K562 (cell line): ENCODE results near the gene RCOR1. TPM values are rescaled to one million over a fixed set of nuclear protein-coding genes. Genes with fewer than 3 reads are reported as not detected.

Experiments
- ATAC-seq: fragments of 200-7000 bp; cut with Tn5 transposase; 3 replicates; pipeline ENCODE4 v1.9.1; 2020; ENCODE audit warnings: moderate library complexity
- BruUV-seq: library from RNA; stranded (reverse); fragments of 400-500 nt; replicated peaks from 2 replicates; lab custom pipeline; 2021; lab: Mats Ljungman, UMichigan
- CTCF ChIA-PET: fragments of 300-600 bp; formaldehyde crosslinking; extraction: SDS; loops from one replicate; lab custom pipeline; 2021; ENCODE audit warnings: low intra/inter-chr PET ratio; lab: Yijun Ruan, JAX
- POLR2A ChIA-PET: fragments of 300-600, 350-650 bp; sonication (Branson Sonifier 250); formaldehyde crosslinking; extraction: SDS; loops from one replicate; lab custom pipeline; 2021; ENCODE audit warnings: antibody characterized with exemption, inconsistent platforms; lab: Yijun Ruan, JAX
- DNase-seq, 4 experiments: peaks; one replicate each; pipeline versions ENCODE4 v3.0.0 to v3.0.0-alpha.2; 2011 to 2018; ENCODE audit warnings: low spot score in 3 of 4, mixed read lengths in 3 of 4; ENCODE audit errors: extremely low read depth in 1 of 4
- FAIRE-seq: peaks from 2 replicates; lab custom pipeline; 2011; peaks lifted over from hg19 to GRCh38; lab: Jason Lieb, UNC
- H2AFZ ChIP-seq: 2 replicates; pipeline ENCODE4 v1.6.0; 2011; ENCODE audit warnings: low read depth, low read length, control low read depth, inconsistent platforms
- H3K27ac ChIP-seq: fragments of 200-600 bp; 3 replicates; pipeline ENCODE4 v1.8.0; 2011; ENCODE audit warnings: low read depth, mild to moderate bottlenecking, control low read depth, inconsistent platforms, low read length, moderate library complexity, mixed read lengths; ENCODE audit errors: extremely low read depth
- H3K27me3 ChIP-seq, 2 experiments: fragments of 300-600 bp in 1 of 2; 2 replicates in 1 of 2; 3 replicates in 1 of 2; pipeline versions ENCODE4 v1.6.0 to v1.8.0; 2011; ENCODE audit warnings: inconsistent platforms in 2 of 2, low read length in 2 of 2, mild to moderate bottlenecking in 1 of 2, mixed read lengths in 1 of 2, moderate library complexity in 1 of 2; ENCODE audit not compliant: control insufficient read depth in 2 of 2, insufficient read depth in 2 of 2
- H3K36me3 ChIP-seq: fragments of 300-600 bp; 3 replicates; pipeline ENCODE4 v1.8.0; 2011; ENCODE audit warnings: mild to moderate bottlenecking, low read length, inconsistent platforms; ENCODE audit not compliant: control insufficient read depth, insufficient read depth
- H3K4me1 ChIP-seq, 2 experiments: fragments of 200-600 bp in 1 of 2; replicated peaks in 1 of 2; 2 replicates in 1 of 2; 3 replicates in 1 of 2; pipeline versions ENCODE4 v1.5.1 to v1.8.0; 2011; ENCODE audit warnings: inconsistent platforms in 2 of 2, low read length in 2 of 2, mild to moderate bottlenecking in 1 of 2, mixed read lengths in 1 of 2, moderate library complexity in 1 of 2; ENCODE audit not compliant: control insufficient read depth in 2 of 2, insufficient read depth in 2 of 2
- H3K4me2 ChIP-seq: 2 replicates; pipeline ENCODE4 v1.6.1; 2011; ENCODE audit warnings: low read length, control low read depth, inconsistent platforms, mixed read lengths; ENCODE audit not compliant: insufficient read depth
- H3K4me3 ChIP-seq: fragments of 200-600 bp; sonication (generic), shearing (Covaris generic); 2 replicates; pipeline ENCODE4 v1.5.1; 2016; ENCODE audit warnings: control low read depth, inconsistent platforms
- H3K79me2 ChIP-seq: fragments of 200-600 bp; 3 replicates; pipeline ENCODE4 v1.8.0; 2011; ENCODE audit warnings: low read length, inconsistent platforms; ENCODE audit not compliant: control insufficient read depth, insufficient read depth
- H3K9ac ChIP-seq, 2 experiments: 2 replicates each; pipeline versions ENCODE4 v1.6.0 to v1.6.1; 2011; ENCODE audit warnings: low read depth in 2 of 2, low read length in 2 of 2, control low read depth in 1 of 2, inconsistent platforms in 1 of 2, mild to moderate bottlenecking in 1 of 2, mixed read lengths in 1 of 2; ENCODE audit not compliant: insufficient read depth in 1 of 2
- H3K9me1 ChIP-seq: one replicate; pipeline ENCODE4 v1.6.0; 2011; ENCODE audit warnings: inconsistent platforms, mild to moderate bottlenecking, low read length, moderate library complexity; ENCODE audit not compliant: control insufficient read depth, insufficient read depth
- H3K9me3 ChIP-seq: replicated peaks from 2 replicates; pipeline ENCODE4 v1.5.1; 2011; ENCODE audit warnings: low read depth, low read length, inconsistent platforms; ENCODE audit not compliant: control insufficient read depth, insufficient read depth
- H4K20me1 ChIP-seq: replicated peaks from 2 replicates; pipeline ENCODE4 v1.6.1; 2011; ENCODE audit warnings: low read length, inconsistent platforms, mixed read lengths; ENCODE audit not compliant: control insufficient read depth, insufficient read depth
- AFF4 ChIP-seq: sonication (generic); formaldehyde crosslinking; IDR thresholded peaks from 2 replicates; pipeline ENCODE4 v1.8.0; 2023; ENCODE audit warnings: mild to moderate bottlenecking, missing genetic modification reagents
- WGBS: fragments of 100-300 bp; shearing (Covaris generic); methylation state at CpG from one replicate; pipeline ENCODE4 v1.1.6; 2016; ENCODE audit warnings: low coverage, mixed read lengths; ENCODE audit not compliant: insufficient coverage; ENCODE audit errors: missing lambda C conversion rate; 5-methylcytosine and 5-hydroxymethylcytosine counted together
- in situ Hi-C: fragments of 300-500 bp; cut with MboI; formaldehyde crosslinking; loops from 4 replicates; pipeline ENCODE4 v1.15.0; 2018; ENCODE audit warnings: inconsistent platforms, mixed read lengths
- intact Hi-C: fragments of 100-400 bp; cut with micrococcal nuclease; formaldehyde crosslinking; loops from 2 replicates; pipeline ENCODE4 v1.14.2; 2022
- polyA plus RNA-seq, 8 experiments: library from polyadenylated mRNA; depleted of rRNA in 4 of 8; stranded (reverse) in 5 of 8; unstranded in 3 of 8; fragments of >200 nt; fragmentation: Nextera tagmentation in 2 of 8; fragmentation: Illumina TruSeq in 1 of 8; extraction: Ambion mirVana in 2 of 8; extraction: Trizol in 1 of 8; gene quantifications; 2 replicates each; pipeline versions ENCODE4 v1.2.1 to v1.2.3, GENCODE V29; 2011 to 2014; ENCODE audit warnings: inconsistent platforms in 1 of 8, missing spikeins in 1 of 8
- total RNA-seq, 7 experiments: library from RNA; depleted of rRNA in 6 of 7; stranded (reverse); fragments of >200 nt in 6 of 7; fragmentation: Illumina TruSeq in 2 of 7; extraction: Trizol in 2 of 7; gene quantifications; 2 replicates each; pipeline versions ENCODE4 v1.2.1 to v1.2.3, GENCODE V29; 2011 to 2021; ENCODE audit warnings: low replicate concordance in 1 of 7

Gene RCOR1
- total and polyA plus RNA-seq, 9 of the 15 experiments (the other 6 are each of a cell fraction or from before 2014, with no cell fraction given) = 8.5 to 47.9 (median 20.9) TPM

DNA sequence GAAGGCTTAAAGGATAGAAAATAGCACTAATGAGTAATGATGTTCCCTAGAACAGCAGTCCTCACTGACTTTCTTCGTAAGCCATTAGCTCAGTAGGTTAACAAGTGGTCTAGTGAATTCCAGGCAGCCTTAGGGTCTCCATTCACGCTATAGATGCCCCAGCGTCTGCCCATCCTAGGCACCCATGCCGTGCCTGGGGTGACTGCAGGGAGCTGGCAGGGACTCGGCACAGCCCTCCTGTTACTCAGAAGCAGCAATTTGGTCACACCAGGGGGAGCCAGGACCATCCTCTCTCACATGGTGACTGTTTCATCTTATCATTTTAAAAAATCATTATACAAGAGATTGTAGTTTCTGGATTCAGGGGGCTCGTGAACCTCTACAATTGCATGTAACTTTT, 118.8 kb downstream of the RCOR1 start:
- no peaks in the 10 kb centered on the region; a peak in 1 of 5 replicates for H3K4me1 ChIP-seq
- TF ChIP-seq AFF4 (CRISPR knock-in tag) = no peak
- TF ChIP-seq, all 486 proteins: peak for 0
- Histone ChIP-seq H3K9me1 (no peaks in the 10 kb centered on the region), H3K4me2 (no peak overlapping the region), H3K27ac (no peak overlapping the region), H4K20me1 (no peaks in the 10 kb centered on the region), H3K36me3 (peaks cover 73% of the 10 kb centered on the region), H3K9ac (no peak overlapping the region), H3K79me2 (0 out of 3 replicates have a peak, but pooled peaks cover 6% of the 10 kb centered on the region), H3K27me3 (no peaks in the 10 kb centered on the region), H2AFZ (no peak overlapping the region), H3K9me3 (no peaks in the 10 kb centered on the region), H3K4me3 (no peak overlapping the region)
- BruUV-seq = no TSS peak
- POLR2A ChIA-PET = interaction anchor here (0.7 kb wide), 1 partner anchor 226 kb away, joined by 3 read pairs; no protein-coding TSS in a partner anchor
- DNase-seq = no peak
- FAIRE-seq = no peak
- in situ Hi-C loops (no loop called here), intact Hi-C loops (no loop called here)
- no peak for ATAC-seq
- CTCF ChIA-PET = no interaction called here
- 96% methylated on average over 6 of the region's 6 CpGs for WGBS
